Liver (tissue), 9 donors: ENCODE data around the gene CENPV. TPM values are rescaled to one million over a fixed set of nuclear protein-coding genes. Genes with fewer than 3 reads are reported as not detected.
"Not testable (repeated sequence)": the region's sequence is repeated elsewhere in the genome, so short reads cannot be mapped to it uniquely, and the experiment has no call there.

Source experiments
- DNase-seq: peaks from one replicate; pipeline ENCODE4 v3.0.0-alpha.2; 2017; ENCODE audit warnings: low spot score
- H3K27ac ChIP-seq, 2 donors: one replicate each; pipeline ENCODE4 v1.7.0; 2013; ENCODE audit warnings: inconsistent platforms in 2 of 2, low read length in 2 of 2, control low read depth in 1 of 2, low read depth in 1 of 2, mild to moderate bottlenecking in 1 of 2
- H3K27me3 ChIP-seq, 4 donors: one replicate each; pipeline versions ENCODE4 v1.6.1 to v1.7.0; 2013; ENCODE audit warnings: low read length in 3 of 4, inconsistent platforms in 1 of 4, mild to moderate bottlenecking in 1 of 4, moderate library complexity in 1 of 4; ENCODE audit not compliant: control insufficient read depth in 4 of 4, insufficient read depth in 4 of 4
- H3K36me3 ChIP-seq, 4 donors: one replicate each; pipeline versions ENCODE4 v1.6.1 to v1.7.0; 2013; ENCODE audit warnings: low read length in 3 of 4, mild to moderate bottlenecking in 3 of 4, low read depth in 1 of 4, moderate library complexity in 1 of 4; ENCODE audit not compliant: control insufficient read depth in 4 of 4, insufficient read depth in 3 of 4
- H3K4me1 ChIP-seq, 4 donors: one replicate each; pipeline versions ENCODE4 v1.6.1 to v1.7.0; 2013; ENCODE audit warnings: low read length in 3 of 4, mild to moderate bottlenecking in 3 of 4, moderate library complexity in 1 of 4; ENCODE audit not compliant: control insufficient read depth in 4 of 4, insufficient read depth in 4 of 4
- H3K4me3 ChIP-seq, 3 donors: one replicate each; pipeline versions ENCODE4 v1.6.1 to v1.7.0; 2013; ENCODE audit warnings: low read length in 3 of 3, control low read depth in 1 of 3, low read depth in 1 of 3, mild to moderate bottlenecking in 1 of 3
- H3K9ac ChIP-seq, 2 donors: one replicate each; pipeline ENCODE4 v1.7.0; 2013; ENCODE audit warnings: low read length in 2 of 2, mild to moderate bottlenecking in 2 of 2, moderate library complexity in 2 of 2, control low read depth in 1 of 2, low read depth in 1 of 2
- H3K9me3 ChIP-seq, 4 donors: one replicate each; pipeline versions ENCODE4 v1.6.1 to v1.7.0; 2013; ENCODE audit warnings: low read length in 3 of 4; ENCODE audit not compliant: control insufficient read depth in 4 of 4
- CTCF ChIP-seq: fragments of 150-350 bp; IDR thresholded peaks from 2 replicates; pipeline ENCODE4 v1.5.1; 2017; ENCODE audit warnings: improper control_type of control experiment, low read depth, low read length; ENCODE audit not compliant: missing input control
- EGR1 ChIP-seq, 2 donors: IDR thresholded peaks; 2 replicates each; pipeline ENCODE4 v1.6.1; 2016 to 2018; ENCODE audit warnings: antibody characterized with exemption in 2 of 2, low read depth in 2 of 2
- FOXA1 ChIP-seq: IDR thresholded peaks from 2 replicates; pipeline ENCODE4 v1.6.1; 2016; ENCODE audit warnings: antibody characterized with exemption
- FOXA2 ChIP-seq: IDR thresholded peaks from 2 replicates; pipeline ENCODE4 v1.6.1; 2016; ENCODE audit warnings: antibody characterized with exemption
- HNF4A ChIP-seq, 2 donors: conservative IDR thresholded peaks; 2 replicates each; pipeline ENCODE4 v1.6.1; 2016; ENCODE audit warnings: antibody characterized with exemption in 2 of 2, mild to moderate bottlenecking in 2 of 2
- HNF4G ChIP-seq: IDR thresholded peaks from 2 replicates; pipeline ENCODE4 v1.6.1; 2016; ENCODE audit warnings: antibody characterized with exemption
- JUND ChIP-seq, 2 donors: IDR thresholded peaks; 2 replicates each; pipeline ENCODE4 v1.6.1; 2016; ENCODE audit warnings: antibody characterized with exemption in 2 of 2
- RAD21 ChIP-seq, 2 donors: IDR thresholded peaks; 2 replicates each; pipeline ENCODE4 v1.6.1; 2016; ENCODE audit warnings: antibody characterized with exemption in 2 of 2, mild to moderate bottlenecking in 2 of 2
- RXRA ChIP-seq, 2 donors: IDR thresholded peaks; 2 replicates each; pipeline ENCODE4 v1.6.1; 2017 to 2018; ENCODE audit warnings: antibody characterized with exemption in 2 of 2, mild to moderate bottlenecking in 1 of 2
- SP1 ChIP-seq: IDR thresholded peaks from 2 replicates; pipeline ENCODE4 v1.6.1; 2018; ENCODE audit warnings: antibody characterized with exemption, mild to moderate bottlenecking
- TAF1 ChIP-seq: conservative IDR thresholded peaks from 2 replicates; pipeline ENCODE4 v1.6.1; 2016; ENCODE audit warnings: antibody characterized with exemption, mild to moderate bottlenecking
- YY1 ChIP-seq: IDR thresholded peaks from 2 replicates; pipeline ENCODE4 v1.6.1; 2016; ENCODE audit warnings: antibody characterized with exemption, mild to moderate bottlenecking
- ZBTB33 ChIP-seq: IDR thresholded peaks from 2 replicates; pipeline ENCODE4 v1.6.1; 2016; ENCODE audit warnings: antibody characterized with exemption
- WGBS: extraction: QIAGEN DNeasy Blood & Tissue Kit; methylation state at CpG from one replicate; pipeline ENCODE4 v1.1.7; 2013; 5-methylcytosine and 5-hydroxymethylcytosine counted together
- polyA plus RNA-seq, 2 donors: library from polyadenylated mRNA; stranded (reverse) in 1 of 2; unstranded in 1 of 2; fragments of 200-250 nt in 1 of 2; fragments of >200 nt in 1 of 2; fragmentation: Nextera tagmentation in 1 of 2; extraction: Ambion mirVana in 1 of 2; gene quantifications; one replicate each; pipeline versions ENCODE4 v1.2.1 to v1.2.3, GENCODE V29; 2013 to 2015
- total RNA-seq, 2 donors: library from RNA; depleted of rRNA; stranded (reverse); fragments of >200 nt; gene quantifications; one replicate each; pipeline ENCODE4 v1.2.3, GENCODE V29; 2014
- TF ChIP-seq, protein P1 (sequence below): IDR thresholded peaks from 2 replicates; pipeline ENCODE4 v1.6.1; 2016; ENCODE audit warnings: antibody characterized with exemption
- donor health status: healthy.
- donor health status: healthy.
- donor health status: healthy.
- donor health status: healthy.
- donor health status: healthy.

CENPV gene
- total and polyA plus RNA-seq, 4 donors: 13.1 to 24.3 (median 18.2) TPM

DNA sequence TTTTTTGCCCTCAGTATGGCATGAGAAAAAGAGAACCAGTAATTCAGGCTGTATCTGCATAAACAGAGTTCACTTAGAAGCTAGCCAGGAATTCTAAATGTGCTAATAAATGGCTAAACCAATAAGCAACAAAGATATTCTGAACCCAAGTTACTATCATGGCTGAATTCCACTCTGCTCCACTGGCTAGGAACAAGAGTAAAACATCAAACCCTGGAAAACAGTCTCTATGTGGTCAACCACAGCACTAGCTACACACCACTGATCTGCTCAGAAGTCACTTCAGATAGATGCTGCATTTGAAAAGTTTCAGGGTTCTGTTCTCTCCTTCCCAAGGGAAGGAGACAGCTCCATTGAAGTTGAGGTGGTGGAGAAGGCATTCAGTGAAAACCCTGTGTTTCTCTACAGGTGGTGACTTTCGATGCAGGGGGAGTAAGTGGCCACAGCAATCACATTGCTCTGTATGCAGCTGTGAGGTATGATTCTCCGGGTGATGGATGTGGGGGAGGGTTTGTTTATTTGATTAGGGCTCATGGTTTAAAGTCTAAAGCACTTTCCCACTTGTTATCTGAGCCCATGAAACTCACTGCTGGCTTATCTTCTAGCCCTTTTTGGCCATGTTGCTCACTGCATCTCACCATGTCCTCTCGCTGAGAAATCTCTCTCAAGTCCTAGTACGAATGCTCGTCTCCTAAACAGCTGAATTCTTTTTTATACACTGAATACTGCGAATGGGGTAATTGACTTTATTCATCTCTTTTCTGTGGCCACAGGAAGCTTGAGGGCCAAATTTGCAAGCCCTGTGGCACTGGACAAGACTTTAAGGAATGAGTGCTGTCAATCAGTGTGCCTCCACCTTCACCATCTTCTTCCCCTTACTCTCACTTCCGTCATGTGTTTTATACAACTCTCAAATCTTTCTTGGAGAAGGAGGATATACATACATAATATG is 39.9 kb downstream of the CENPV start (continued):
- peak in 1 of 2 donors; percentile 79 for TF ChIP-seq JUND (IDR thresholded peaks at IDR 0.05)
- TF ChIP-seq RAD21 (IDR thresholded peaks at IDR 0.05): peak; percentile 52 to 64
- TF ChIP-seq HNF4G: peak; percentile 75
- peak; percentile 89 for TF ChIP-seq YY1
- TF ChIP-seq TAF1: peak; percentile 75
- TF ChIP-seq RXRA (IDR thresholded peaks at IDR 0.05): peak; percentile 38 to 72
- peak in 1 of 2 donors; percentile 63 for TF ChIP-seq EGR1 (IDR thresholded peaks at IDR 0.05; ENCODE audit: low read depth in 2 of 2)
- TF ChIP-seq HNF4A (conservative IDR thresholded peaks at IDR 0.05): peak; percentile 92 to 94
- peak; percentile 98 for TF ChIP-seq SP1
- peak; percentile 18 for TF ChIP-seq FOXA1
- TF ChIP-seq ZBTB33: peak; percentile 62
- TF ChIP-seq, protein P1, sequence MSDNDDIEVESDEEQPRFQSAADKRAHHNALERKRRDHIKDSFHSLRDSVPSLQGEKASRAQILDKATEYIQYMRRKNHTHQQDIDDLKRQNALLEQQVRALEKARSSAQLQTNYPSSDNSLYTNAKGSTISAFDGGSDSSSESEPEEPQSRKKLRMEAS: peak; percentile 81

GRCh38 chr17:16312061-16312460 is 41.2 kb downstream of the CENPV start:
- H3K27ac ChIP-seq, H3K27me3 ChIP-seq, H3K9ac ChIP-seq, H3K36me3 ChIP-seq, H3K9me3 ChIP-seq, DNase-seq, H3K4me3 ChIP-seq: not testable (repeated sequence)
- H3K4me1 ChIP-seq: peaks cover 0 to 14% (median 10%) of the 10 kb centered on the region in 4 donors
- 96% methylated on average over 34 of the region's 34 CpGs for WGBS

- 93% methylated on average over 8 of the region's 8 CpGs for WGBS
- H3K36me3 ChIP-seq: no peaks in the 10 kb centered on the region
Observed at GRCh38 chr17:16306211-16306610, 47.1 kb downstream of the CENPV start.

More at GRCh38 chr17:16306211-16306610, 47.1 kb downstream of the CENPV start:
- TF ChIP-seq FOXA2 (no peak), YY1 (no peak), CTCF (no peak)
- H3K4me3 ChIP-seq: no peak overlapping the region
- H3K9ac ChIP-seq: no peak overlapping the region
- no peak overlapping the region for H3K27ac ChIP-seq
- no peak for DNase-seq
- no peaks in the 10 kb centered on the region for H3K9me3 ChIP-seq
- peaks cover 0 to 15% (median 5%) of the 10 kb centered on the region in 4 donors for H3K4me1 ChIP-seq
- no peaks in the 10 kb centered on the region for H3K27me3 ChIP-seq
